ENCODE results near the gene CCDC92.

DNA sequence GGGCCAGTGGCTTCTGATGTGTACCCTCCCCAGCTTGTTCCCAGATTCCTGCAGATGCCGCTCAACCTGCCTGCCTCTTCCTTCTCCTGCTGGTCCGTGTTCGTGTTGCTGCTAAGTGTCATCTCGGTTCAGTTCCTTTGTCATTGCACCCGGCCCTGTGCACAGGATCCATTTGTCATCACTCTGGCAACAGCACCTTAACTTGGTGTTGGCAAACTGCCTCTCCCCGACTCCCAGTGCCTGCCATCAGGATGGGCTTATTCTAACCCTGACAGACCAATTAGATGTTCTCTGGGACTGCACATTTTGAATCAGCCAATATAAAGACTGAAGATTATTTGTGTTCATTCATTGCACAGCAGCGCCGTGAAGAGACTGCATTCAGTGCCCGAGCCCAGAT, 73.3 kb downstream of the CCDC92 start:
- TF ChIP-seq, protein P1, sequence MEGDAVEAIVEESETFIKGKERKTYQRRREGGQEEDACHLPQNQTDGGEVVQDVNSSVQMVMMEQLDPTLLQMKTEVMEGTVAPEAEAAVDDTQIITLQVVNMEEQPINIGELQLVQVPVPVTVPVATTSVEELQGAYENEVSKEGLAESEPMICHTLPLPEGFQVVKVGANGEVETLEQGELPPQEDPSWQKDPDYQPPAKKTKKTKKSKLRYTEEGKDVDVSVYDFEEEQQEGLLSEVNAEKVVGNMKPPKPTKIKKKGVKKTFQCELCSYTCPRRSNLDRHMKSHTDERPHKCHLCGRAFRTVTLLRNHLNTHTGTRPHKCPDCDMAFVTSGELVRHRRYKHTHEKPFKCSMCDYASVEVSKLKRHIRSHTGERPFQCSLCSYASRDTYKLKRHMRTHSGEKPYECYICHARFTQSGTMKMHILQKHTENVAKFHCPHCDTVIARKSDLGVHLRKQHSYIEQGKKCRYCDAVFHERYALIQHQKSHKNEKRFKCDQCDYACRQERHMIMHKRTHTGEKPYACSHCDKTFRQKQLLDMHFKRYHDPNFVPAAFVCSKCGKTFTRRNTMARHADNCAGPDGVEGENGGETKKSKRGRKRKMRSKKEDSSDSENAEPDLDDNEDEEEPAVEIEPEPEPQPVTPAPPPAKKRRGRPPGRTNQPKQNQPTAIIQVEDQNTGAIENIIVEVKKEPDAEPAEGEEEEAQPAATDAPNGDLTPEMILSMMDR (IDR thresholded peaks at IDR 0.05), result no peak
- TF ChIP-seq EP300 (IDR thresholded peaks at IDR 0.05), result no peak
